HG03139 (cell line): ENCODE data around the gene MAML3.

ENCODE experiments used
- ATAC-seq: cut with Tn5 transposase; IDR thresholded peaks from one replicate; pipeline ENCODE4 v1.9.1; 2021; ENCODE audit not compliant: unreplicated experiment

MAML3 gene

GRCh38 chr4:140102421-140102820 lies 51.6 kb downstream of the MAML3 start:
- no peak for ATAC-seq

DNA sequence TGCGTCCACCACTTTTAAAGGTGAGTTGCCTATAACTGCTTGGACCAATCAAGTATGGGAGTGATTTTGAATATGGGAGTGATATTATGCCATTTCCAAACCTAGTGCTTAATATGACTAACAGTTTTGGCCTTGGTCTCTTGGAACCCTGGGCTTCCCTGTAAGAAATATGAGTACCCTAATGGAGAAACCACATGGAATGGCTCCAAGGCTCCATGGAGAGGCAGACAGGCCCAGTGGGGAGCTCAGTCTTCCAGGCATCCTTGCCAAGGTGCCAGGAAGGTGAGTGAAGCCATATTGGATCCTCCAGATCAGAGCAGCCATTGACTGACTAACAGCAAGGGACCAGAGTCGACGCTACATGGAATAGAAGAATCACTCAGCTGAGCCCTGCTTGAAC lies 53.2 kb downstream of the MAML3 start:
- ATAC-seq = no peak

- ATAC-seq = no peak
Measured at GRCh38 chr4:140099983-140100382, 54.0 kb downstream of the MAML3 start.

DNA sequence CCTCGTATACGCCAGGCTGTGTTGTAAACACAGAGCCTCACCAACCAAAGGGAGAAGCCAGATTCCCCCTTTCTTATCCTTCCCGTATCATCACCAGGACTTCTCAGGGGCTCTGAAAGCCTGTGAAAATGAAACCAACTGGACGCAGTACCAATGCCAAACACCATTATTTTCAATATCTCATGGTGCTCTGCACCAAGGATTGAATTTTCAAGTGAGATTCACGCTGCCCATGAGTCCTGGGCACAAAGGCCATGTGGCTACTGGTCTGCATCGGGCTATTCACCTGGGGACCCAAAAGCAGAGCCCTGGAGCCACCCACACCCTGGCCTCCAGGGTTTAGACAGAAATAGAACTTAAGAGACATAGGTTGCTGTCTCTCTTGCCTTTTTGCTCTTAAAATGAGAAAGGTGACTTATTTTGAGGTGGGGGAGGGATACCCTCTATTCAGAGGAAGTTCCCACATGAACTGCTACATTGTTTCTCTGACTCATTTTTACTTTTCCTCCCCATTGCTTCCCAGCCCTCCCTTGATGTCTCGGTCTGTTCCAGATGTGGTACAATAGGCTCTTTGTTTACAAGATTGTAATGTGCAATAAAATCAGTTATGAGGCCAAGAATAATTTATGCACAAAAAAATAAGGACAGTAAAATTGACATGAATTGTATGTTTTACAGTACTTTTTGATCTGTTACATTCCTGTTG lies 55.4 kb downstream of the MAML3 start:
- ATAC-seq = no peak

DNA sequence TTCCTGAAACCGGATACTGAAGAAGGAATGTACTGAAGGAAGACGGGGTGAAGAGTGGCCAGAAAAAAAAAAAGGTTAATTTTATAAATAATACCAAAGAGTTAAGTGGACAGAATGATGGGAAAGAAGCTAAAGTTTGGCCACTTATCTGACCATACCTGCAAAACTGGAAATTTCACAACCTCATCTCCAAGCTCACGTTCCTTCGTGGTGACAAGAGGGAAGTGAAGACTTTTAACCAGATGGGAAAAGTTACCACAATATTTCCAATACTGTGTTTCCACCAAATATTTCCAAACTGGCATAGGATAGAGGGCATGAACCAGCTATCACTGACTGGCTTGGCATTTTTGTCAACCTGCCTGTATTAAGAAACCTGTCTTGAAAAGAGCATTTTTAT lies 56.4 kb downstream of the MAML3 start:
- ATAC-seq = no peak

DNA sequence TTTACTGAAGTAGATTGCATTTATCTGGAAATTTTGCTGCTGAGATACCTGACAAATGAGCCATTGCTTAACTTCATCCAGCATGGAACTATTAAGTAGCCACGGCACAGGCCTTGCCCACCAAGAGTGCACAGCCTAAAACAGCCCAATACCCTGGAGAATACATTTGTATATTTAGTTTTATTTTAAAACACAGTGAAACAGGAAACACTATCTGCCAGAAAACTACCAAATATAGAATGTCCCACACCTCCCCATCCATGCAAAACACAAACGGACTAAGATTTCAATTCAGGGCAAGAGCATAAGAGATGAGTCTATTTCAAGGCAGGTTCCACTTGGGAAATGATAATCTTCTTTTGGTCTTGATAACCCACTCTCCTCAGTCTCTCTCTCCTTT lies 57.1 kb downstream of the MAML3 start:
- no peak for ATAC-seq

DNA sequence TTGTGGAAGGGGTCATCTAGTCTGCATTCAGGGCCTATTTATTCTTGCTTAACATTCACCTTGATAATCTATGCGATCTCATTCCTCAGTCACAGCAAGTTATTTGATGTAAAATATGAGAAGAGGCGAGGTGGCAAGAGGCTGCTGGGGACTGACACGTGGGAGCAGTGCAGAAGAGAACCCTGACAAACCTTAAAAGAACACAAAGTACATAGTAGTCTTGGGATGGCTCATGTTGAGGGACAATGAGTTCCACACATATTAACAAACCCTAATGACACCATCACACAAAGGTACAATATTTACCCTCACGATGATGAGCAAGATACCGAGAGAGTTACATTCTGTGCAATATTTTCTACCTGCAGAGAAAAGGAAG lies 57.5 kb downstream of the MAML3 start:
- ATAC-seq = no peak

DNA sequence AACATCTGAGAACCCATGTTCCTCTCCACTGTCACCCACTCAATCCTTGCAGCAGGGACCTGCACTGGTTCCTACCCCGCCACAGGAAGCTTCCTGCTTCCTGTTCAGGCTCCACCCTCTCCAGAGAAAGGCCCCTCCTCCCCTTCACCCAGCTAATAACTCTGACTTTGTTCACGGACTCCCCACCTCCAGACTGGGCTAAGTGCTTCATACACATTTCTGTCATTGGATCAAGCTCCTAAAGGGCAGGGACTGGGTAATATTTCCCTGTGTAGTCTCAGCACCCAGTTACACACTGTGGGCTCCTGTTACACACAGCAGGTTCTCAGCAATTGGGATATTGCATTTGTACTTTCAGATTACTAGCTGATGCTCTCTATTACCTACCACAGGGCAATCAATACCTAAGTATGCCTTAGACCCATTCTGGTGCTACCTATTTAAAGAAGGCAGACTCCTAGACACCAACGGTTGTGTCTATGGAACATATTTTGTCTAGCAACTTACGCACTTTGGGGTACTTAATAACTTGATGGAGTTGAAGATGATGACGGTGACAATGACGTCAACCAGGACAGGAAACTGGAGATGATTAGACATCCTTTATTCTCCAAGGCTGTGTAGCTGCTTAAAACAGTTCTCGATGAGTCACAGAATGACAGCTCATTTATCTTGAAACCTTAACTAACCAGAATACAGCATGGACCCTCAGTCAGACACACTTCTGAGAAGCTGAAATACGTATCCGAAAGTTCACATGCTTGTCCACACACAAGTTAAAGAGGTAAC lies 58.1 kb downstream of the MAML3 start:
- no peak for ATAC-seq

GRCh38 chr4:140094438-140095420 lies 59.3 kb downstream of the MAML3 start:
- no peak for ATAC-seq

DNA sequence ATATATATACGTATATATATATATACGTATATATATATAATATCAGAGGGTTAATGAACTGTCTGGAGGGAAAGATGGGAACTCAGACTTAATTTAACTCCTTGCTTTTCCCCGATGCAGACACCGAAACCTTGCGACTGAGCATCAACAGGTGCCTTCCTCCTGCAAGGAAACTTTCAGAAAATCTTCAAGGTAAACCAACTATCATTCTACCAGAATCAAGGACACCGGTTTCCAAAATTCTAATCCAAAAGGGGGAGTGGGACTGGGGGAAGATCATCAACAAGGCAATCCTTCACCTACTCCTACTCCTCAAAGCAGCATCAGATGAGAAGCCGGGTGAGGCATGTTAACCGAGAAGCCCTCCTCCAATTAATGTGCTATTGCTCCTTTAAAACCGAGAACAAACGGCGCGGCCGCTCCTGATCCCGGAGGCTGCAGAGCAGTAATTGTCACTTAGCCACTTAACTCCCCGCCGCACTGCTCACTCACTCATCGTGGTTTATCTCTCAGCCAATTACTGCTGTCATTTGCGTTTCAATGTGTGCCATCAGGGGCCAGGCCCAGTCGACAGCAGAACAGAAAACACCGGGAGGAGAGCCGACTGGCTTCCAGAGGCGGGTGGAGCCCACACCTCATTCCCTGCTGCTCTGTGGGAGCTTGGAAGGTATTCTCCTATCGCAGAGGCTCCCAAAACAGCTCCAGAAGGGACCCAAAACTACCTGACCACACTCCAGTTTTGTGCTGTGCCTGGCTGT lies 61.7 kb downstream of the MAML3 start:
- ATAC-seq = no peak

DNA sequence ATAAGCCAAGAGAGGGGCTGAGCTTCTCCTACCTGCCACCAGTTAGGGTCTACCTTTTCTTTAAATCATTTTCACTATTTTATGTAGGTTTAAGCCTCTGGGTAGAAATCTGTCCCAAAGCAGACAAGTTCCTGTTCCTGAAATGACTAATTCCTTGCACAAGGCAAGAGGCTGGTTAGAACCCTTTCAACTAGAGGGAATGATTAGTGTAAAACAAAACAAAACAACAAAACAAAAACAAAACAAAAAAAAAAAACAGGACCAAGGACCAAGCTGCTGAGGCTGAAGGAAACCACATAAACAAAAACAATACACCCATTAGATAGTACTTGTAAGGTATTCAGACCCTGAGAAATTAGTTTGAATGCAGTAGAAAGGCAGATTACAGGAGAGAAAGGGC lies 62.7 kb downstream of the MAML3 start:
- no peak for ATAC-seq

GRCh38 chr4:140090215-140090731 lies 63.7 kb downstream of the MAML3 start:
- ATAC-seq = no peak

DNA sequence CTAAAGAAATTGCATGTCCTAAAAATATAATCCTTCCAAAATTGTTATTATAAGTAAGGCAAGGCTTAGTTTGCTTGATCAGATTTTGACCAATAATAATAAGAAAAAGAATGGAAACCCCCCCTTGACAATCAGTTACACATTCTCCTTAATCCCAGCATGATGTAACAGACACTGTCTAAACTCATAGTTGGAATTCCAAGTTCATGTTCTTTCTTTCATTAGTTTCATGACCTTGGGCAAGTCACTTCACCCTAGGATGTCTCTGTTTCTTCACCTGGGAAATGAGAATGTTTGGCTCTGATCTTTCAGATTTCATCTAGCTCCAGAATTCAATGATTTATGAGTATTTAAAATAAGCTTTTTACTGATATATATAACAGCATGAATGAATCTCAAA lies 64.8 kb downstream of the MAML3 start:
- ATAC-seq = no peak

DNA sequence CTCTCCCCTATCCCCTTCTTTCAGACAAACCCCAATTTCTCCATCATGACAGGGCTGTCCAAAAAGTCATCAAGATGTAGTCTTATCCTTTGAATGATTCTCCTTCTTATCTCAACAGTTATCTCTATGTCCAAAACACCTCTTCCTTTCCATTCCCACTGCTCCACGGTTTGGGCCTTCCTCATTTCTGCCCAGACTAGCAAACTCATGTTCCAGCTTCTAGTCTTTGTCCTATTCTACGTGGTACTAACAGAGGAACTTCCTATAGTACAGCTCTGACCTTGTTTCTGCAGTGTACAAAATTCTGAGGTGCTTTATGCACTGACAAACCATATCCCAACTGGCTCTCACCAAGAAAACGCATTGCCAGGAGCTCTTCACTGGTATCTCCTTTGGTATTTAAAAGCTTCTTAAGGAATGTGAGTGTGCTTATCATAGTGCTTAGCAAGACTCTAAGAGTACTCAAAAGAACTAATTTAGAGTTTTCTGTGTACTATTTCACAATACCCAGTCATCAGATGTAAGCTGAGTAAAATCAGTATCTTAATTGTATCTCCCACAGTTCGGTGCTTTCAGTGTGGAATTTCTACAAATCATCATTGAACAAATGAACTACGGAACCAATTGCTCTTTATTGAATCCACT lies 65.5 kb downstream of the MAML3 start:
- no peak for ATAC-seq

GRCh38 chr4:140085881-140086280 lies 68.1 kb downstream of the MAML3 start:
- no peak for ATAC-seq

GRCh38 chr4:140085062-140085622 lies 68.8 kb downstream of the MAML3 start:
- no peak for ATAC-seq

DNA sequence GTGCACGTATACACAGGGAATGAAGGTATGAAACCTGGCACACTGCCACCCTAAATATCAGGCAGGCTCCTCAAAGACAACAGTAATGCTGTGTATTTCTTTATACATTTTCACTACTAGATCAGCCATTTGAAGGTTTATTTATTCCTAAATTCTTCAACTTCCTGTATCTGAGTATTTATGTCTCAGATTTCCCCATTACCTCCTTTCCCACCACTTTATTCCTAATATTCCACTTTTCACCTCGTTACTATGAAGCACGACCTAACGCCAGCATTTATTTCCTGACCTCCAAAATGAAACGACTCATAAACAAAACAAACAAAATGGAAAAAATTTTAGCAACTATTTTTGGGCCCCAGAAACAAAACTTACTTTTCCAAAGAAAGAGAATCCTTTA lies 69.6 kb downstream of the MAML3 start:
- ATAC-seq = no peak

DNA sequence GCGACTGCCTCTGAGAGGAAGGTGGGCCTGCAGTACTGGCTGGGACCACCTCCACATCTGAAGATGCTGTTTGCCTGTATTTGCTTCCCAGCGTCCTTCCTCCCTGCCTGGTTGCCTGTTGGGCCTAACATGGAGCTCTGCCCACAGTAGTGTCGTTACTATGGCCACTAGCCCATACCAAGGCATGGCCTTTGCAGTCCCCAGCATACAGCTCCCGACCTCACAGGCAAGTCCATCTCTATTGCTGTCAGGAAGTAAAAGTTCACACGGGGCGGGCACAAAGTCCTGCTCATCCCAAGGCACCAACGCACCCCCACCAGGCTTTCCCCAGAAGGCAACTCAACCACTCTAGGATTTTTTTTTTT lies 71.6 kb downstream of the MAML3 start:
- ATAC-seq = no peak

DNA sequence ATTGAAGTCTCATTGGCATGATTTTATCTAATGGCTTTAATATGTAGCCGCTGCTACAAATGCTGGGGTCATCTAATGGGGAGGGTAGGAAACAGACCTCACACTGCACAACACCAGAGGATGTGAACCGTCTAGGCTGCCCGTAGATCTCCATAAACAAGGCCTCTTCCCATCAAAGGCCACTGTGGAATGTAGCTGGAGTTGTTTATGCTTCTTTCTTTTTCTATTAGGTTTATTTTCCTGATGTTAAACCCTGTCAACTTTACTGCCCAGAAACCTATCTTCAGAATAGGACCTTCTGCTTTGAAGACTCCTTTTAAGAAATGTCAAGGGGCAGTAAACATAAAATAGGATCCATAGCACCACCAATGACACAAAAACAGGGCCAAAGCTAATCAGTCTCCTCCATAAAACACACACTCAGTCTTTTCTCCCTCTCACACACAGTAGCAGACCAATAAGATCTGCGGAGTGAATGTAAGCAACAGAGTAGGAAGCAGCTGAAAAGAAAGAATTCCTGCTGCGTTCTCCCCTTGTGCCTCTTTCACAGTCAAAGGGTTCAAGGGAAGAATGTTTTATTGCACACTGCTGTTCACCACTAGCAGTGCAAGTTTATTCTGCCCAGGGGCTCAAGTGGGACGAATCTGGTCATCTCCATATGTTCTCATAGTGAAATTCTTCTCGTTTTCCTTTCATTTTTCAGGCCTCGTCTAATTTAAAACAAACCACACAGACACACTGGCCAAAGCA lies 72.2 kb downstream of the MAML3 start:
- no peak for ATAC-seq
